Thyroid gland (tissue), 4 donors: ENCODE results near the gene ETHE1.

Source experiments
- CTCF ChIP-seq, 6 experiments: fragments of 200-600 bp in 3 of 6; fragments of 450-650 bp in 3 of 6; sonication (generic) in 3 of 6; IDR thresholded peaks; one replicate each; pipeline ENCODE4 v1.5.1; 2016 to 2019; ENCODE audit warnings: antibody characterized with exemption in 6 of 6, mild to moderate bottlenecking in 2 of 6, inconsistent platforms in 1 of 6, moderate library complexity in 1 of 6
- POLR2A ChIP-seq, 2 donors: fragments of 450-650 bp; IDR thresholded peaks; one replicate each; pipeline ENCODE4 v1.6.1; 2017; ENCODE audit warnings: antibody characterized with exemption in 2 of 2, mild to moderate bottlenecking in 2 of 2, moderate library complexity in 1 of 2

- TF ChIP-seq CTCF (IDR thresholded peaks at IDR 0.05), result no peak
- no peak for TF ChIP-seq POLR2A (IDR thresholded peaks at IDR 0.05)
Measured at GRCh38 chr19:43495082-43495481, 31.9 kb downstream of the ETHE1 start.
